Measurements from ENCODE around the gene LPAR3.

DNA sequence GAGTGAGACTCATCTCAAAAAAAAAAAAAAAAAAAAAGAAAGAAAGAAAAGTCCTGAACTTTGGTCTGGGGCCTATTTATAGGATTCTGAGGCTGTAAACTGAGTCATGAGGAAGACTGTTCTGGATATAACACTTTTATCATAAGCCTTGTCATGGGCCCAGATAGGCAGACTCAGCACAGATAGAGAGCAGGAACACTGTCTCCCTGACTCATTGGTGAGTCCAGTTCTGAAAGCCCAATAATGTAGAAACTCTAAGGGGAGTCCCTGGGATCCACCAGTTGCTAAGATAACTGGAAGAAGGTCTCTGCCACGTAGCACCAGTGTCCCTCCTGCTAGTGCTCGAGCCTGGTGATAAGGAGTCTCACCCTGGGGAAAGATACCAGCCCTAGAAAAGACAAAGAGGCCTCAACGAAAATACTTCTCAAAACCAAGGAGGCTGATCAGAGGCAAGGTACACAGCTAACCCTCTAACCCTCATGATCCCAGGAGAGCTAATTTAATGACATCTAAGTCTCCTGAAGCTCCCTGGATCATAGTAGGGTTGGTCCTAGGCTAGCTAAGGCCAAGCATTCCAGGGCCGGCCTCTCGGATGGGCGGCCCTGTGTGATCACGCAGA is 43.5 kb downstream of the LPAR3 start:
- TF ChIP-seq, protein P1, sequence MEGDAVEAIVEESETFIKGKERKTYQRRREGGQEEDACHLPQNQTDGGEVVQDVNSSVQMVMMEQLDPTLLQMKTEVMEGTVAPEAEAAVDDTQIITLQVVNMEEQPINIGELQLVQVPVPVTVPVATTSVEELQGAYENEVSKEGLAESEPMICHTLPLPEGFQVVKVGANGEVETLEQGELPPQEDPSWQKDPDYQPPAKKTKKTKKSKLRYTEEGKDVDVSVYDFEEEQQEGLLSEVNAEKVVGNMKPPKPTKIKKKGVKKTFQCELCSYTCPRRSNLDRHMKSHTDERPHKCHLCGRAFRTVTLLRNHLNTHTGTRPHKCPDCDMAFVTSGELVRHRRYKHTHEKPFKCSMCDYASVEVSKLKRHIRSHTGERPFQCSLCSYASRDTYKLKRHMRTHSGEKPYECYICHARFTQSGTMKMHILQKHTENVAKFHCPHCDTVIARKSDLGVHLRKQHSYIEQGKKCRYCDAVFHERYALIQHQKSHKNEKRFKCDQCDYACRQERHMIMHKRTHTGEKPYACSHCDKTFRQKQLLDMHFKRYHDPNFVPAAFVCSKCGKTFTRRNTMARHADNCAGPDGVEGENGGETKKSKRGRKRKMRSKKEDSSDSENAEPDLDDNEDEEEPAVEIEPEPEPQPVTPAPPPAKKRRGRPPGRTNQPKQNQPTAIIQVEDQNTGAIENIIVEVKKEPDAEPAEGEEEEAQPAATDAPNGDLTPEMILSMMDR (IDR thresholded peaks at IDR 0.05): no peak
- TF ChIP-seq POLR2A (IDR thresholded peaks at IDR 0.05): no peak
